Gastrocnemius medialis (tissue), 4 donors: ENCODE measurements around the gene PWWP2B.

ENCODE experiments used
- CTCF ChIP-seq, 5 experiments: fragments of 450-650 bp in 3 of 5; fragments of 200-600 bp in 2 of 5; sonication (generic) in 2 of 5; IDR thresholded peaks in 4 of 5; conservative IDR thresholded peaks in 1 of 5; 1 replicate in 4 of 5; 2 replicates in 1 of 5; pipeline ENCODE4 v1.5.1; 2016 to 2019; ENCODE audit warnings: antibody characterized with exemption in 5 of 5, mild to moderate bottlenecking in 3 of 5, moderate library complexity in 3 of 5
- POLR2A ChIP-seq, 2 donors: fragments of 450-650 bp; IDR thresholded peaks; one replicate each; pipeline ENCODE4 v1.6.1; 2017; ENCODE audit warnings: antibody characterized with exemption in 2 of 2, mild to moderate bottlenecking in 2 of 2, moderate library complexity in 2 of 2

- no peak for TF ChIP-seq CTCF (IDR thresholded peaks at IDR 0.05 in 4 of 5, conservative IDR thresholded peaks at IDR 0.05 in 1 of 5)
- TF ChIP-seq POLR2A (IDR thresholded peaks at IDR 0.05), result no peak
These were observed 40.3 kb upstream of the PWWP2B start for GRCh38 chr10:132356621-132357195.
